Activated naive CD8-positive, alpha-beta T cell treated with anti-CD3 and anti-CD28 coated beads, Interleukin-2, amount 50 U/mL, for 24 hours (primary cell): ENCODE results near the gene C1QTNF12.

Source experiments
- ATAC-seq: fragments of 150-1000 bp; cut with Tn5 transposase; one replicate; pipeline ENCODE4 v1.10.0; 2021
- DNase-seq: peaks from one replicate; pipeline ENCODE4 v3.0.0; 2021
- H3K27ac Mint-ChIP-seq: one replicate; pipeline ENCODE4 v1.8.0; 2021; ENCODE audit warnings: mild to moderate bottlenecking, mixed read lengths
- H3K27me3 Mint-ChIP-seq: one replicate; pipeline ENCODE4 v1.8.0; 2021; ENCODE audit warnings: mixed read lengths
- H3K36me3 Mint-ChIP-seq: one replicate; pipeline ENCODE4 v1.8.0; 2021; ENCODE audit warnings: low read depth, mixed read lengths
- H3K4me1 Mint-ChIP-seq: one replicate; pipeline ENCODE4 v1.8.0; 2021; ENCODE audit warnings: mixed read lengths
- H3K4me3 Mint-ChIP-seq: one replicate; pipeline ENCODE4 v1.8.0; 2021; ENCODE audit warnings: mild to moderate bottlenecking, moderate library complexity, mixed read lengths
- H3K9me3 Mint-ChIP-seq: one replicate; pipeline ENCODE4 v1.8.0; 2021; ENCODE audit warnings: mixed read lengths

The C1QTNF12 gene

DNA sequence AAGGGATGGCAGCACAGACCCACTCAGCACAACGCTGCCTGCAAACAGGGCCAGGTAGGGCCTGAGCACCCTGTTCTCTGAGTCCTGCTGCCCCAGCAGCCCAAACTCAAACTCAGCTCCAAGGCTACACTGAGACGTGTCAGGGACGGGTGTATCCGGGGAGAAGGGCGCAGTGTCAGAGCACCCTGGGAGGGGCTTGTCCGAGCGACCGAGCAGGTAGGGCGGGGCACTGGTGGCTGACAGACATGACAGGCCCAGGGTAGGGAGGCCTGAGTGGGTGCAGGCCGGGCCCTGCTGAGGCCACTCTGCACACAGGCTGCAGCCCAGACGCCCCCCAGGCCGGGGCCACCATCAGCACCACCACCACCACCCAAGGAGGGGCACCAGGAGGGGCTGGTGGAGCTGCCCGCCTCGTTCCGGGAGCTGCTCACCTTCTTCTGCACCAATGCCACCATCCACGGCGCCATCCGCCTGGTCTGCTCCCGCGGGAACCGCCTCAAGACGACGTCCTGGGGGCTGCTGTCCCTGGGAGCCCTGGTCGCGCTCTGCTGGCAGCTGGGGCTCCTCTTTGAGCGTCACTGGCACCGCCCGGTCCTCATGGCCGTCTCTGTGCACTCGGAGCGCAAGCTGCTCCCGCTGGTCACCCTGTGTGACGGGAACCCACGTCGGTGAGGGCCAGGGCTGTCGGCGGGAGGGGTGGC, 39.2 kb upstream of the C1QTNF12 start:
- Mint-ChIP-seq H3K4me3 (no peak overlapping the region), H3K9me3 (no peaks in the 10 kb centered on the region), H3K36me3 (no peaks in the 10 kb centered on the region), H3K27me3 (no peaks in the 10 kb centered on the region), H3K27ac (no peak overlapping the region), H3K4me1 (no peaks in the 10 kb centered on the region)
- no peak for ATAC-seq
- DNase-seq: no peak

DNA sequence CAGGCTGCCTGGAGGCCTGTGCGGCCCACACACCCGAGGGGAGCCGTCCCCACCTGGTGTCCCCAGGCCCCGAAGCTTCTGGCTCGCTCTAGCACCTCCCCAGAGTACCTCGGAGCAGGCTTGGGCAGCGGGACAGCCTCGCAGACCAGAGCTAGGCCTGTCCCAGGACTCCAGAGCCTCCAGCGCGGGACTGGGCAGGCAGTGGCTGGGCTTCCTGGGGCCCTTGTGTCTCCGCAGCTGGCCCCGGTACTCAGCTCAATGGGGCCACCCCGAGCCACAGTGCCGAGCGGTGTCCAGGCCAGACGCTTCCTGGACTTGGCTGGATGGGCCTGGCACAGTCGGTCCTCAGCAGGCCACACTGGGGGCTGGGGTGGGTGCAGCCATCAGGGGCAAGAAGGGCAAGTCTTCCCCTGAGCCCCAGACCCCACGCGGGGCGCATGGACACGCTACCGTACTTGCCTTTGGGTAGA, 38.6 kb upstream of the C1QTNF12 start:
- DNase-seq (no peak), ATAC-seq (no peak)
- H3K27me3 Mint-ChIP-seq: no peaks in the 10 kb centered on the region

DNA sequence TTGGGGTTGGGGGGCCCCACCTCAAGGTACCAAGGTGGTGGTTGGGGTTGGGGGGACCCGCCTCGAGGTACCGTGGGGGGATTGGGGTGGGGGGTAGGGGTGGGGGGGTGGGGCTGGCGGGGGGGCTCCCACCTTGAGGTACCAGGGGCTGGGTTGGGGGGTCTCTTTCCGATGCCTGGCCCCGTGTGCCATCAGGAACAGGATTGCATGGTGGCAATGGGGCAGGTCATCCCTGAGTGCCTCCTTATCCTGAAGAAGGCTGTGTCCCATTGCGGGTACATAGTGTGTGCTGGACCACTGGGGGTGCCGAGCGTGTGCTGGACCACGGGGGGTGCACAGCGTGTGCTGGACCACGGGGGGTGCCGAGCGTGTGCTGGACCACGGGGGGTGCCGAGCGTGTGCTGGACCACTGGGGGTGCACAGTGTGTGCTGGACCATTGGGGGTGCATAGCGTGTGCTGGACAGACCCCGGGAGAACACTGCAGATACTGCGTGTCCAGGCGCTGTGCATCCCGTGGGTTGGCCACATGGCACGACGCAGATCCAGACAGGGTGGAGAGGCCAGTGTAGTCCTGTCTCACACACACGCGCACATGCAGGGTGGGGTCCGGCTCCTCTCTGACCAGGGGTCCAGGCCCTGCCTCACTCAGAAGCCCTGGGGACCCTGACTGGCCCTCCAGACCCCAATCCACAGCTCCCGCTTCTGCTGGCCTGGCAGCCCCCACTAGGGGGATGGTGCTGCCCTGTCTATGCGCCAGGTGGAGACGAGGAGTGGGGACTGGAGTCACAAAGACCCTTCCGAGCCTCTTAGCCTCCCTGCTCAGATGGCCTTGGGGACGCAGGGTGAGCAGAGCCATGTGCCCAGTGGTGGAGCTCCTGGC, 37.9 kb upstream of the C1QTNF12 start:
- H3K27me3 Mint-ChIP-seq: no peaks in the 10 kb centered on the region
- no peak overlapping the region for H3K4me3 Mint-ChIP-seq
- H3K9me3 Mint-ChIP-seq: no peaks in the 10 kb centered on the region
- H3K4me1 Mint-ChIP-seq: no peaks in the 10 kb centered on the region
- ATAC-seq: no peak
- H3K36me3 Mint-ChIP-seq: no peaks in the 10 kb centered on the region
- no peak overlapping the region for H3K27ac Mint-ChIP-seq
- DNase-seq: no peak

More for the DNA sequence above, 38.6 kb upstream of the C1QTNF12 start:
- H3K36me3 Mint-ChIP-seq: no peaks in the 10 kb centered on the region
- H3K27ac Mint-ChIP-seq: no peak overlapping the region
- H3K4me3 Mint-ChIP-seq: no peak overlapping the region
- H3K4me1 Mint-ChIP-seq: no peaks in the 10 kb centered on the region
- no peaks in the 10 kb centered on the region for H3K9me3 Mint-ChIP-seq

DNA sequence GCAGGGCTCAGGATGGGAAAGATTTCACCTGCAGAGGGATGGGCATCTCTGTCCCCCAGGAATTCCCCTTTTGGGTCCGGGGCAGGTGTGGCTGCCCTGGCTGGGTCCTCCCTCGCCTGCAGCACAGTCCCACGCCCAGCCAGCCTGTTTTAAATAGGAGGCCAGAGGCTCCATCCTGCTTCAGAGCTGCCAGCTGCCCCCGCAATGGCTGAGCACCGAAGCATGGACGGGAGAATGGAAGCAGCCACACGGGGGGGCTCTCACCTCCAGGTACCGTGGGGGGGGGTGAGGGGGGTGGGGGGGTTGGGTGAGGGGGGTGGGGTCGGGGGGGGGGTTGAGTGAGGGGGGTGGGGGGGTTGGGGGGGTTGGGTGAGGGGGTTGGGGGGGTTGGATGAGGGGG, 37.3 kb upstream of the C1QTNF12 start:
- Mint-ChIP-seq H3K4me1 (no peaks in the 10 kb centered on the region), H3K27ac (no peak overlapping the region), H3K9me3 (no peaks in the 10 kb centered on the region), H3K4me3 (no peak overlapping the region), H3K36me3 (no peaks in the 10 kb centered on the region), H3K27me3 (no peaks in the 10 kb centered on the region)
- ATAC-seq: no peak
- DNase-seq: no peak

DNA sequence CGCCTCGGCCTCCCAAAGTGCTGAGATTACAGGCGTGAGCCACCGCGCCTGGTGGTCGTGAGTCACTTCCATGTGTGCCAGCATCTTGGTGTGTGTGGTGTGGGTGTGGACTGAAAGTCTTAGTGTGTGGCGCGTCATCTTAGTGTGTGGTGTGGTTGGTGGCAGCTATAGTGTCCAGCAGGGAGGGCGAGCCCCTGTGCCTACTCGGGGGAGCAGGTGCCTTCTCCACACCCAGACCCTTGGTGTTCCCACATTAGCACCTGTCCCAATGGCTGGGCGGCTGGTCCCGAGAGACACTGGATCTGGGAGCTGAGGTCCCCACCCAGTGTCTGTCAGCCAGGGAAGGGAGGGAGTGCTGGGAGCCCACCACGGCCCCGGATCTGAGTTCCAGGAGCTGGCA, 36.5 kb upstream of the C1QTNF12 start:
- Mint-ChIP-seq H3K9me3 (no peaks in the 10 kb centered on the region), H3K4me3 (no peak overlapping the region), H3K27ac (no peak overlapping the region), H3K36me3 (no peaks in the 10 kb centered on the region), H3K27me3 (no peaks in the 10 kb centered on the region), H3K4me1 (no peaks in the 10 kb centered on the region)
- DNase-seq (no peak), ATAC-seq (peak; percentile 56)

DNA sequence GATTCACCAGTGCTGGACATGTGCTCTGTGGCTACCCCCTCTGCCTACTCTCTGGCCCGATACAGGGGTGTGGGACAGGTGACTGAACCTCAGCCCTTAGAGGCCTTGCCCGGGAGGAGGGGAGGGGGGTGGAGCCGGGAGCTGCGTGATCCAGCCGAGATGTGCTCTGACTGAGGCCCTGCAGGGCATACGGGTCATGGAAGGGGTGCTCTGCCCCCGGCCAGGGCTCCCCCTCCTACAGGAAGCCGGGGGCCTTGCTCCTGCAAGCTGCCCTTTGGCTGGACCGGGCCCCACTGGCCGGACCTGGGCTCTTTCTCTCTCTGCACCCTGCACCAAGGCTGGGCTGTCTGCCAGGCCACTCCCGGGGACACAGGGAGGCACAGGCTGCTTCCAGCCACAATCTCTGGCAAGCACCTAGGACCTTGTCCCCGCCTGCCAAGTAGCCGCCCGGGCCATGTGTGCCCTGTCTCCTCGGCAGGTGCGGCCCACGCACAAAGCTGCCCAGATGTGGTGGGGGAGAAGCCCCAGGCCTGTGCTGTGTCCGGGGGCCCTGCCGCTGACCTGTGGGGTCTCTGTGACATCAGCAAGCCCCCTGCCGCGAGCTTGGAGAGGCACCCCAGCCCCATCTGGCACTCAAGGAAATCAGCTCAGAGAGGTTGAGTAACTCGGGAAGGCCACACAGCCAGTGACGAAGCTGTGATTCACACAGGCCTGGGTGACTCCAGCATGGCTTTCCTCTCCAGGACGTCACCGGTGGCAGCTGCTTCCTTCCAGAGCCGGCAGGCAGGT, 35.2 kb upstream of the C1QTNF12 start:
- ATAC-seq (peak; percentile 16), DNase-seq (no peak)
- Mint-ChIP-seq H3K27ac (no peak overlapping the region), H3K27me3 (no peaks in the 10 kb centered on the region), H3K4me3 (no peak overlapping the region), H3K9me3 (no peaks in the 10 kb centered on the region), H3K36me3 (no peaks in the 10 kb centered on the region), H3K4me1 (no peaks in the 10 kb centered on the region)

DNA sequence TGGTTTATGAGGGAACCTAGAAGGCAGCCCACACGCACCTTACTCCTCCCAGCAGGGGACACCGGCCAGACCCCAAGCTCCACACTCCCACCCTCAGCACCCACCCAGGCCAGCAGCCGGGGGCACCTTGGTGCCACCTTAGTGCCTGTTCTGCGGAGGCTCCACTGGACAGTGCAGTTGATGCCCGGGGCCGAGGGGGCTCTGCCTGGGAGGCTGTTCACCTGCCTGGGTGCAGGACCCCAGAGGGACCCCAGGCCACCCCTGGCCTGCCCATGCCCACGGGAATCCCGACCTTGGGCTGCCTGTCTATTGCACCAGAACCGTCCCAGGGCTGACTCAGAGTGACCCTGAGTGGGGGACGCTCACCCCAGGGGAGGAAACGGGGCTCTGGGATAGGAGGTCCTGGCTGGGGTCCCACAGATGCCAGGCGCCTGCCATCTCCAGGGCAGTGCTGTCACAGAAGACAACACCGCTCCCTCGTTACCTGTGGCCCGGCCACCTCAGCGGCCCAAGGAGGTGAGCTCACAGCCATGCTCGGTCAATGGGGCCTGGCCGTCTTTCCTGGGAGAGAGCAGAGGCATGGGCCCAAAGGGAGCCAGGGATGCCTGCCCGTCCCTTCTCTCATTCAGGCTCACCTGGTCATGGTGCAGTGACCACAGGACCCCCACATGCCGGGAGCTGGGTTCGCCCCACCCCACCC, 34.4 kb upstream of the C1QTNF12 start:
- ATAC-seq (no peak), DNase-seq (no peak)
- Mint-ChIP-seq H3K4me1 (no peaks in the 10 kb centered on the region), H3K36me3 (no peaks in the 10 kb centered on the region), H3K9me3 (no peaks in the 10 kb centered on the region), H3K4me3 (no peak overlapping the region), H3K27ac (no peak overlapping the region), H3K27me3 (no peaks in the 10 kb centered on the region)

DNA sequence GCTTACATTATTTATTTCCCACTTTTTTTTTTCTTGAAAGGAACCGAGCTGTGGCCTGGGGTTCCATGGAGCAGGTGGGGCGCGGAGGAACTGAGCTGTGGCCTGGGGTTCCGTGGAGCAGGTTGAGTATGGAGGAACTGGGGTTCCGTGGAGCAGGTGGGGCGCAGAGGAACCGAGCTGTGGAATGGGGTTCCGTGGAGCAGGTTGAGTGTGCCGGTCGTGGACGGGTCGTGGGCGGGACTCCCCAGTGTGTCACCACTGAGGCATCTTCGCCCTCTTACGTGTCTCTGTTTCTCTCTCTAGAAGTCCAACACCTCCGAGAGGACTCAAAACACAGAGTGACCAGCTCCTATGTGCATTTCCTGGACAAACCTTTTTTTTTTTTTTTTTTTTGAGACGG, 32.5 kb upstream of the C1QTNF12 start:
- ATAC-seq: no peak
- Mint-ChIP-seq H3K36me3 (no peaks in the 10 kb centered on the region), H3K27me3 (no peaks in the 10 kb centered on the region)

DNA sequence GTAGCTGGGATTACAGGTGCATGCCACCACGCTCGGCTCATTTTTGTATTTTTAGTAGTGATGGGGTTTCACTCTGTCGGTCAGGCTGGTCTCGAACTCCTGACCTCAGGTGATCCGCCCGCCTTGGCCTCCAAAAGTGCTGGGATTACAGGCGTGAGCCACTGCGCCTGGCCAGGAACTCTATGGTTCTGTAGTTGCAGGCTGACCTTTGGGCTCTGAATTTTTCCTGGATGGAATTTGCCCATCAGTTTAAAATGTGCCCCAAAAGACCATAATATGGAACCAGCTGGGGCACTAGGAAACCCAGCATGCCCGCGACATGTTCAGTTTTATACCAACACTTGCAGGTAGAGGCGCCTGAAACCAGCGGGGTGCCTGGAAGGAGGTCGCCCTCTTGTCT, 32.1 kb upstream of the C1QTNF12 start:
- no peaks in the 10 kb centered on the region for H3K36me3 Mint-ChIP-seq
- ATAC-seq (no peak), DNase-seq (no peak)
- H3K4me1 Mint-ChIP-seq: peaks cover 5% of the 10 kb centered on the region
- no peak overlapping the region for H3K27ac Mint-ChIP-seq
- H3K9me3 Mint-ChIP-seq: no peaks in the 10 kb centered on the region
- H3K27me3 Mint-ChIP-seq: no peaks in the 10 kb centered on the region
- H3K4me3 Mint-ChIP-seq: no peak overlapping the region

More for the DNA sequence above, 32.5 kb upstream of the C1QTNF12 start:
- Mint-ChIP-seq H3K4me3 (no peak overlapping the region), H3K9me3 (no peaks in the 10 kb centered on the region), H3K4me1 (peaks cover 5% of the 10 kb centered on the region), H3K27ac (no peak overlapping the region)
- no peak for DNase-seq

DNA sequence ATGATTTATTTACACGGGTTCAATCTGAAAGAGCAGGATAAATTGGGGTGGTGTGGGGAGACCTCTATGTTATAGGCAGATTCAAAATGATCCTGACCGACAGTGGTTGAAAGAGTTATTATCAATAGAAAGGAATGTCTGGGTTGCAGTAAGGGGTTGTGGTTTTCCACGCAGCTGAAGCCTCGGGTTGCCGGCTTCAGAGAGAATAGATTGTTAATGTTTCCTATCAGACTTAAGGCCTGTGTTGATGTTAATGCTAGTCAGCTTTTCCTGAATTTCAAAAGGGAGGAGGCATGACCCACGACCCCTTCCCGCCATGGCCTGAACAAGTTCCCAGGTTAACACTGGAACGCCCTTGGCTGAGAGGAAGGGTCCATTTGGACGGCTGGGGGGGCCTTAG, 29.3 kb upstream of the C1QTNF12 start:
- DNase-seq (no peak), ATAC-seq (no peak)
- Mint-ChIP-seq H3K9me3 (no peaks in the 10 kb centered on the region), H3K4me1 (peaks cover 24% of the 10 kb centered on the region), H3K27me3 (no peaks in the 10 kb centered on the region), H3K4me3 (peak overlapping the region; percentile 27), H3K36me3 (peaks cover 11% of the 10 kb centered on the region), H3K27ac (no peak overlapping the region)

DNA sequence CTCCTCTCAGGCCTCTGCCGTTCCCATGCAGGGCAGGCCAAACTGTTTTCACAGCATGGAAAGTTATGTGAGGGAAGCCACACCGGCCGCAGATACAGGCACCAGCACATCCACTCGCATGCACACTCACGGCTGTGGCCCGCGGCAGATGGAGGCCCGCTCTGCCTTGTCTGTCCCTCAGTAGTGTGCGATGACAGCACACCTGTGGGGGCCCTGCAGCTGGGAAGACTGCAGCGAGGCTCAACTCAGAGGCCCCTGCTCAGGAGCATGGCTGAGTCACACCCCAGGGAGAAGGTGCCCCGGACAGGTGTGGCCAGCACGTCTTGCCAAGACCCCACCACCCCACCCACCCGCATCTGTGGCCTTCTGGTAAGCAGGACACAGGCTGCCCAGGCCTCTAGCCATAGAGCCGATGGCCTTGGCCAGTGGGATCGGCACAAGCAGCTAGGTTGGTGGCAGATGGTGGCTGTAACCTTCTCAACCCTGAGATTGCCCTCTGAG, 28.5 kb upstream of the C1QTNF12 start:
- Mint-ChIP-seq H3K36me3 (peaks cover 17% of the 10 kb centered on the region), H3K27ac (peak overlapping the region; percentile 65), H3K4me3 (peak overlapping the region; percentile 74), H3K27me3 (no peaks in the 10 kb centered on the region), H3K9me3 (no peaks in the 10 kb centered on the region), H3K4me1 (peaks cover 33% of the 10 kb centered on the region)
- DNase-seq: no peak
- no peak for ATAC-seq

DNA sequence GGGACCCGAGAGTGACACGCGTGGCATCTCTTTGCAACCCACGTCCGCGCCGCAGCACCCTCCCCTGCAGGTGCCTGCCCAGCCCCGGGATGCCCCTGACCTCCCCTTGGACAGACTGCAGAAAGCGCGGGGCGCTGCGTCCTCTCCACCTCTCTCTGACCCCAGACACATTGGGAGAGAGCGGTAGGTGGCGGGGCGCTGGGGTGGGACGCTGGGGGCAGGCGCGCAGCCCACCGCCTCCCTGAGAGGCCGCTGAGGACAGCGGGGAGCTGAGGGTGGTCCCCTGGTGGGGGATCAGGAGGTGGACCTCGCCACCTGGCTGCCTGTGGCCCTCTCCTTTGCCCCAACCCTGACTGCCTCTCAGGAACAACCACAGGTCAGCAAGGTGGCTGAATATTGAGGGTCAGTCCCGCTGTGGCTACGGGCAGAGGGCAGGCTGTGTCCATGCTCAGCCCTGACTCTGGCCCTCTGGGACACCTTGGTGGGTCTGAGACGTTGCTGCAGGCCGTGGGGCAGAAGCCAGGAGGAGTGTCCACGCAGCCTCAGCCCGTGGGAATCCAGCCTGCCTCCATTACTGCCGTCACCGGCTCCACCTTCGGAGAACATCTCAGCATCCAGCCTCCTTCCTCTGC, 27.9 kb upstream of the C1QTNF12 start:
- peak; percentile 11 for ATAC-seq
- H3K27ac Mint-ChIP-seq: peak overlapping the region; percentile 65

DNA sequence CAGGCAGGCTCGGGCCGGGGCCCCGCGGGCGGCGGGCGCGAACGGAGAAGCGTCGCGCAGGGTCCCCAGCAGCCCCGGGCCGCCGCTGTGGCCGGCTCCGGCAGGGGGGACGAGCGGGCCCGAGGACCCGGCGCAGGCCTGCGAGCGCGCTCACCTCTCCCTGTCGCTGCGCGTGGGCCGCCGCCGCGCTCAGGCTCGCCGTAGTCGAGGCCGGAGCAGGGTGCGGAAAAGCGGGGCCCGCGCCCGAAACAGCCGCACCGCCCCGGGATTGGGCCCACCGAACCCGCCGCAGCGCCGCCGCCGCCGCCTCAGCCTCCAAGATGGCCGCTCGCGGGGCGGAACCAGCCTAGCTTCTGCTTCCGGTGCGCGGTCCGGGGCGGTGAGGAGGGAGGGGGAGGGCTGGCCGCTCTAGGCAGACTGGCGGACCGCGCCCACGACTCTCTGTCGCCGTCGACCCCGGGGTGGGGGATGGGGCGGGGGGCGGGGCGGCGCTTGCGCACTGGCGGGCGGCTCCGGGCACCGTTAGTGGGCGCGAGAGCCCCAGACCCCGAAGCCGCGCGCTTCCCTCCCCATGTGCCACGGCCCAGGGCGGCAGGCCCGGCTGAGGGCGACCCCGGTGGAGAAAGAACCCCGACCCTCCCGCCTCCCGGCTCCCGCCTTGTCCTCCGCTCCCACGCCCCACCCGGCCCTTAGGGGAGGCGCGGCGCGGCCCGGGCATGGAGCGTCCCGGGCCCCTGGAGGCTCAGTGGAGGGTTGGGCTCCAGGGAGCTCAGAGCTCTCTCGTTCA, 27.2 kb upstream of the C1QTNF12 start, which contains the start of gene UBE2J2:
TSS of gene UBE2J2 (minus strand) at position 343 of the 787 bp plus-strand sequence. CDS start 5,862 bp downstream, outside the sequence.
- H3K27me3 Mint-ChIP-seq: no peaks in the 10 kb centered on the region
- H3K4me3 Mint-ChIP-seq: peak within 1 kb of the TSS; percentile 86
- peaks cover 37% of the 10 kb centered on the region for H3K4me1 Mint-ChIP-seq

More for the DNA sequence above, 27.9 kb upstream of the C1QTNF12 start:
- Mint-ChIP-seq H3K4me1 (peaks cover 37% of the 10 kb centered on the region), H3K27me3 (no peaks in the 10 kb centered on the region), H3K4me3 (peak overlapping the region; percentile 74), H3K9me3 (no peaks in the 10 kb centered on the region), H3K36me3 (peaks cover 17% of the 10 kb centered on the region)
- DNase-seq: no peak

More for the DNA sequence above, 27.2 kb upstream of the C1QTNF12 start, which contains the start of gene UBE2J2:
- DNase-seq (peak; percentile 94), ATAC-seq (peak; percentile 90)
- H3K27ac Mint-ChIP-seq: peak within 1 kb of the TSS; percentile 84
- peaks cover 17% of the 10 kb centered on the region for H3K36me3 Mint-ChIP-seq
- H3K9me3 Mint-ChIP-seq: no peaks in the 10 kb centered on the region
